Measurements from ENCODE around the gene AREG.

GRCh38 chr4:74410272-74410671 lies 34.7 kb upstream of the AREG start:
- TF ChIP-seq EZH2 (optimal IDR thresholded peaks at IDR 0.05; ENCODE audit: low read depth, low read length) (no peak), EZH2phosphoT487 (IDR thresholded peaks at IDR 0.05; ENCODE audit: low read length) (no peak)
- TF ChIP-seq, protein P1, sequence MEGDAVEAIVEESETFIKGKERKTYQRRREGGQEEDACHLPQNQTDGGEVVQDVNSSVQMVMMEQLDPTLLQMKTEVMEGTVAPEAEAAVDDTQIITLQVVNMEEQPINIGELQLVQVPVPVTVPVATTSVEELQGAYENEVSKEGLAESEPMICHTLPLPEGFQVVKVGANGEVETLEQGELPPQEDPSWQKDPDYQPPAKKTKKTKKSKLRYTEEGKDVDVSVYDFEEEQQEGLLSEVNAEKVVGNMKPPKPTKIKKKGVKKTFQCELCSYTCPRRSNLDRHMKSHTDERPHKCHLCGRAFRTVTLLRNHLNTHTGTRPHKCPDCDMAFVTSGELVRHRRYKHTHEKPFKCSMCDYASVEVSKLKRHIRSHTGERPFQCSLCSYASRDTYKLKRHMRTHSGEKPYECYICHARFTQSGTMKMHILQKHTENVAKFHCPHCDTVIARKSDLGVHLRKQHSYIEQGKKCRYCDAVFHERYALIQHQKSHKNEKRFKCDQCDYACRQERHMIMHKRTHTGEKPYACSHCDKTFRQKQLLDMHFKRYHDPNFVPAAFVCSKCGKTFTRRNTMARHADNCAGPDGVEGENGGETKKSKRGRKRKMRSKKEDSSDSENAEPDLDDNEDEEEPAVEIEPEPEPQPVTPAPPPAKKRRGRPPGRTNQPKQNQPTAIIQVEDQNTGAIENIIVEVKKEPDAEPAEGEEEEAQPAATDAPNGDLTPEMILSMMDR (IDR thresholded peaks at IDR 0.05; ENCODE audit: low read length), result no peak
